ENCODE results near the gene CHD5.

DNA sequence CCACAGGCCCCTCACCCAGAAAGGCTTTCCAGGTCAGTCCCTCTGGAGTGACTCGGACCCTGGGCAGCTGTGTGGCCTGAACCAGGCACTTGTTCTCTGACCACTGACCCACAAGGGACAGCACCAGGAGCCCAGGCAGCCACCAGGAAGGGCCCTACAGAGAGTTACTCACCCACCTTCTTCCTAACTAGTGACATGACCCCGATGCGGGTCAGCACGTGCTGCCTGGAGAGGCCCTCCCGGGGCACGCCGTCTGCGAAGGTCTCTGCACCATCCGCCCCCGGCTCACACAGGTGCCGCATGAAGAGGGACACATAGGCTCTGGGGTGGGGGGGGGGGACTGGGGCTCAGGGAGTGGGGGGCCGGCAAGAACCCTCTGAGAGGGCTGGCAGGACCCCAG lies 55.8 kb downstream of the CHD5 start:
- TF ChIP-seq HOXA7 (CRISPR knock-in tag; IDR thresholded peaks at IDR 0.05) (no peak), PBX3 (IDR thresholded peaks at IDR 0.05) (no peak), POLR2A (IDR thresholded peaks at IDR 0.05; ENCODE audit: low read length) (no peak)
